H1 (cell line): ENCODE results near the gene PRICKLE2. TPM values are rescaled to one million over a fixed set of nuclear protein-coding genes. Genes with fewer than 3 reads are reported as not detected.

ENCODE experiments used
- CTCF ChIA-PET: fragments of 300-600 bp; sonication (Branson Sonifier 250); formaldehyde crosslinking; loops from one replicate; lab custom pipeline; 2021; ENCODE audit not compliant: partially characterized antibody; lab: Charles Lee
- POLR2A ChIA-PET: fragments of 300-600 bp; sonication (Branson Sonifier 250); formaldehyde crosslinking; loops from one replicate; lab custom pipeline; 2021; ENCODE audit warnings: inconsistent platforms; ENCODE audit not compliant: partially characterized antibody; lab: Charles Lee
- DNase-seq, 2 experiments: peaks; one replicate each; pipeline versions ENCODE4 v3.0.0 to v3.0.0-alpha.2; 2010 to 2022; ENCODE audit warnings: low spot score in 2 of 2, low read depth in 1 of 2, mixed read lengths in 1 of 2
- FAIRE-seq: peaks from 2 replicates; lab custom pipeline; 2011; peaks lifted over from hg19 to GRCh38; lab: Jason Lieb, UNC
- H2AFZ ChIP-seq: 2 replicates; pipeline ENCODE4 v1.8.1; 2012; ENCODE audit warnings: low read length, inconsistent platforms
- H2AK5ac ChIP-seq: 2 replicates; pipeline ENCODE4 v1.6.1; 2013; ENCODE audit warnings: low read depth, low read length
- H2BK120ac ChIP-seq: replicated peaks from 2 replicates; pipeline ENCODE3; 2013; ENCODE audit warnings: low read depth, low read length, inconsistent platforms
- H2BK12ac ChIP-seq: 2 replicates; pipeline ENCODE4 v1.6.1; 2013; ENCODE audit warnings: low read depth, low read length
- H2BK15ac ChIP-seq: 2 replicates; pipeline ENCODE4 v1.6.1; 2013; ENCODE audit warnings: low read length
- H2BK20ac ChIP-seq: 2 replicates; pipeline ENCODE4 v1.6.1; 2013; ENCODE audit warnings: low read length
- H2BK5ac ChIP-seq: 2 replicates; pipeline ENCODE4 v1.6.1; 2013; ENCODE audit warnings: low read depth, low read length
- H3K14ac ChIP-seq: 2 replicates; pipeline ENCODE4 v1.6.1; 2013; ENCODE audit warnings: inconsistent platforms; ENCODE audit not compliant: insufficient read length
- H3K18ac ChIP-seq: 2 replicates; pipeline ENCODE4 v1.6.1; 2013; ENCODE audit warnings: low read length; ENCODE audit errors: extremely low read depth
- H3K23ac ChIP-seq: 2 replicates; pipeline ENCODE4 v1.6.1; 2013; ENCODE audit warnings: inconsistent platforms; ENCODE audit not compliant: insufficient read length
- H3K23me2 ChIP-seq: 2 replicates; pipeline ENCODE4 v1.6.1; 2013; ENCODE audit warnings: low read depth, low read length
- H3K27ac ChIP-seq: 2 replicates; pipeline ENCODE4 v1.6.1; 2011; ENCODE audit warnings: low read depth, low read length, inconsistent platforms
- H3K27me3 ChIP-seq, 4 experiments: replicated peaks in 1 of 4; 1 replicate in 1 of 4; 2 replicates in 3 of 4; pipeline versions ENCODE4 v1.6.1 to v1.8.1; 2011 to 2013; ENCODE audit warnings: low read length in 3 of 4, mild to moderate bottlenecking in 3 of 4, inconsistent platforms in 2 of 4, mixed read lengths in 2 of 4, moderate library complexity in 1 of 4; ENCODE audit not compliant: control insufficient read depth in 3 of 4, insufficient read depth in 3 of 4; ENCODE audit errors: extremely low read depth in 1 of 4
- H3K36me3 ChIP-seq, 4 experiments: 2 replicates each; pipeline versions ENCODE4 v1.6.1 to v1.8.1; 2011 to 2013; ENCODE audit warnings: mild to moderate bottlenecking in 4 of 4, low read length in 3 of 4, moderate library complexity in 2 of 4, control low read depth in 1 of 4, inconsistent platforms in 1 of 4; ENCODE audit not compliant: insufficient read depth in 4 of 4, control insufficient read depth in 2 of 4
- H3K4ac ChIP-seq: replicated peaks from 2 replicates; pipeline ENCODE3; 2013; ENCODE audit warnings: low read length, low read depth, mixed read lengths, inconsistent platforms; ENCODE audit not compliant: insufficient read length
- H3K4me1 ChIP-seq, 4 experiments: replicated peaks in 1 of 4; 1 replicate in 1 of 4; 2 replicates in 3 of 4; pipeline versions ENCODE4 v1.6.1 to v1.8.1; 2011 to 2013; ENCODE audit warnings: low read length in 3 of 4, inconsistent platforms in 2 of 4, mixed read lengths in 1 of 4; ENCODE audit not compliant: insufficient read depth in 4 of 4, control insufficient read depth in 3 of 4
- H3K4me2 ChIP-seq, 2 experiments: 2 replicates each; pipeline versions ENCODE4 v1.6.1 to v1.8.1; 2011 to 2013; ENCODE audit warnings: low read depth in 2 of 2, low read length in 2 of 2, control low read depth in 1 of 2, inconsistent platforms in 1 of 2, mild to moderate bottlenecking in 1 of 2; ENCODE audit not compliant: insufficient read depth in 1 of 2
- H3K4me3 ChIP-seq, 4 experiments: fragments of 200-600, 300-600 bp in 1 of 4; sonication (generic), shearing (Covaris generic), sonication (Bioruptor Twin) in 1 of 4; 2 replicates each; pipeline versions ENCODE4 v1.5.1 to v1.8.1; 2011 to 2016; ENCODE audit warnings: low read length in 4 of 4, low read depth in 3 of 4, control low read depth in 2 of 4, inconsistent platforms in 2 of 4, mild to moderate bottlenecking in 2 of 4, mixed read lengths in 1 of 4, moderate library complexity in 1 of 4; ENCODE audit not compliant: insufficient read depth in 2 of 4; ENCODE audit errors: extremely low read depth in 1 of 4
- H3K56ac ChIP-seq: replicated peaks from 2 replicates; pipeline ENCODE3; 2013; ENCODE audit warnings: low read depth, mild to moderate bottlenecking, mixed read lengths, low read length, inconsistent platforms; ENCODE audit not compliant: insufficient read length
- H3K79me1 ChIP-seq: 2 replicates; pipeline ENCODE4 v1.6.1; 2013; ENCODE audit warnings: low read depth, low read length, control low read depth
- H3K79me2 ChIP-seq, 2 experiments: 2 replicates each; pipeline versions ENCODE4 v1.6.1 to v1.8.1; 2012 to 2013; ENCODE audit warnings: low read length in 2 of 2, mild to moderate bottlenecking in 2 of 2, inconsistent platforms in 1 of 2; ENCODE audit not compliant: insufficient read depth in 2 of 2, control insufficient read depth in 1 of 2
- H3K9ac ChIP-seq, 4 experiments: replicated peaks in 1 of 4; 1 replicate in 1 of 4; 2 replicates in 3 of 4; pipeline versions ENCODE4 v1.6.1 to v1.8.1; 2011 to 2013; ENCODE audit warnings: low read depth in 3 of 4, low read length in 3 of 4, control low read depth in 2 of 4, mild to moderate bottlenecking in 2 of 4, moderate library complexity in 2 of 4, inconsistent platforms in 1 of 4; ENCODE audit errors: extremely low read depth in 1 of 4
- H3K9me3 ChIP-seq, 2 experiments: 2 replicates each; pipeline versions ENCODE4 v1.6.1 to v1.8.1; 2012 to 2013; ENCODE audit warnings: mild to moderate bottlenecking in 2 of 2, moderate library complexity in 2 of 2, control low read depth in 1 of 2, inconsistent platforms in 1 of 2, low read depth in 1 of 2, low read length in 1 of 2, mixed read lengths in 1 of 2; ENCODE audit not compliant: insufficient read depth in 2 of 2
- H4K20me1 ChIP-seq, 2 experiments: replicated peaks in 1 of 2; 2 replicates each; pipeline versions ENCODE3 to v1.8.1; 2011 to 2013; ENCODE audit warnings: inconsistent platforms in 2 of 2, low read length in 2 of 2, mild to moderate bottlenecking in 1 of 2; ENCODE audit not compliant: insufficient read depth in 2 of 2, control insufficient read depth in 1 of 2
- H4K5ac ChIP-seq: 2 replicates; pipeline ENCODE4 v1.6.1; 2013; ENCODE audit warnings: low read length, low read depth, mixed read lengths, inconsistent platforms; ENCODE audit not compliant: insufficient read length
- H4K8ac ChIP-seq: 2 replicates; pipeline ENCODE4 v1.8.0; 2013; ENCODE audit warnings: mild to moderate bottlenecking, moderate library complexity, low read length, inconsistent platforms; ENCODE audit not compliant: insufficient read depth; ENCODE audit errors: extremely low read depth
- H4K91ac ChIP-seq: replicated peaks from 2 replicates; pipeline ENCODE3; 2013; ENCODE audit warnings: low read length, mixed read lengths, inconsistent platforms; ENCODE audit not compliant: insufficient read length
- E2F6 ChIP-seq: IDR thresholded peaks from 2 replicates; pipeline ENCODE4 v1.6.1; 2012; ENCODE audit warnings: inconsistent platforms
- EZH2 ChIP-seq: fragments of 200-600 bp; sonication (generic); IDR thresholded peaks from 2 replicates; pipeline ENCODE4 v1.7.1; 2012; ENCODE audit warnings: low read depth, mild to moderate bottlenecking, moderate library complexity, low read length, inconsistent platforms; ENCODE audit not compliant: severe bottlenecking
- GABPA ChIP-seq: IDR thresholded peaks from 2 replicates; pipeline ENCODE4 v1.6.1; 2011; ENCODE audit warnings: mild to moderate bottlenecking, low read length, moderate library complexity, borderline replicate concordance; ENCODE audit not compliant: insufficient read depth
- HDAC6 ChIP-seq: IDR thresholded peaks from one replicate; pipeline ENCODE4 v1.7.1; 2012; ENCODE audit warnings: low read depth, mild to moderate bottlenecking, inconsistent platforms, low read length, moderate library complexity
- JUND ChIP-seq: IDR thresholded peaks from 2 replicates; pipeline ENCODE4 v1.6.1; 2011; ENCODE audit warnings: mild to moderate bottlenecking, improper control_type of control experiment, low read length
- MAX ChIP-seq: IDR thresholded peaks from 2 replicates; pipeline ENCODE4 v1.6.1; 2012; ENCODE audit warnings: inconsistent platforms
- PHF8 ChIP-seq: fragments of 200-600 bp; sonication (generic); conservative IDR thresholded peaks from 2 replicates; pipeline ENCODE4 v1.7.1; 2012; ENCODE audit warnings: low read depth, mild to moderate bottlenecking, inconsistent platforms, low read length, moderate library complexity
- RFX5 ChIP-seq: IDR thresholded peaks from 2 replicates; pipeline ENCODE4 v1.6.1; 2011; ENCODE audit warnings: low read depth, low read length, improper control_type of control experiment, borderline replicate concordance
- SIRT6 ChIP-seq: IDR thresholded peaks from one replicate; pipeline ENCODE4 v1.7.1; 2012; ENCODE audit warnings: low read length, inconsistent platforms
- WGBS, 2 experiments: shearing (Covaris generic) in 1 of 2; methylation state at CpG; one replicate each; pipeline versions ENCODE4 v1.1.6 to v1.1.7; 2013 to 2015; ENCODE audit warnings: low lambda C conversion rate in 2 of 2, mixed read lengths in 2 of 2, inconsistent platforms in 1 of 2, low coverage in 1 of 2, missing lambda C conversion rate in 1 of 2; ENCODE audit not compliant: insufficient replicate concordance in 2 of 2, insufficient coverage in 1 of 2, insufficient read length in 1 of 2; ENCODE audit errors: extremely low coverage in 1 of 2, missing lambda C conversion rate in 1 of 2; 5-methylcytosine and 5-hydroxymethylcytosine counted together
- polyA plus RNA-seq, 7 experiments: library from polyadenylated mRNA; depleted of rRNA in 3 of 7; stranded (reverse) in 5 of 7; unstranded in 2 of 7; fragments of >200 nt in 5 of 7; fragments of 200-250 nt in 2 of 7; gene quantifications; 1 replicate in 5 of 7; 2 replicates in 1 of 7; 4 replicates in 1 of 7; pipeline versions ENCODE4 v1.2.1 to v1.2.3, GENCODE V29; 2011 to 2013; ENCODE audit warnings: missing spikeins in 2 of 7, mixed read lengths in 2 of 7
- total RNA-seq: library from RNA; stranded (reverse); fragmentation: NEBNext Ultra II Directional; extraction: Animal tissue kit (Norgen Biotek cat#: 25700); gene quantifications from 2 replicates; pipeline ENCODE4 v1.2.1, GENCODE V29; 2021

PRICKLE2 gene
- total and polyA plus RNA-seq, 2 of the 8 experiments (the other 6 are each of a cell fraction or from before 2014, with no cell fraction given), result 2.9 to 8.0 TPM

- Histone ChIP-seq H2AFZ (no peak overlapping the region), H4K91ac (no peak overlapping the region), H3K9me3 (peaks cover 0 to 3% of the 10 kb centered on the region in 2 experiments; a peak in 1 of 4 replicates), H3K36me3 (no peaks in the 10 kb centered on the region), H3K14ac (no peak overlapping the region), H3K18ac (no peak overlapping the region), H3K4me3 (peak overlapping the region in 2 of 4 experiments; percentile 57 to 70; a peak in 4 of 8 replicates), H3K23ac (no peak overlapping the region), H3K9ac (no peak overlapping the region; a peak in 1 of 7 replicates), H3K23me2 (no peaks in the 10 kb centered on the region), H2BK5ac (no peak overlapping the region), H4K5ac (no peak overlapping the region), H4K8ac (no peak overlapping the region), H3K4me1 (peaks cover 0 to 18% (median 9%) of the 10 kb centered on the region in 4 experiments; a peak in 4 of 7 replicates), H4K20me1 (no peaks in the 10 kb centered on the region), H3K27ac (no peak overlapping the region), H3K4me2 (peak overlapping the region; percentile 71 to 80), H3K79me1 (no peaks in the 10 kb centered on the region), H2BK120ac (no peak overlapping the region), H2AK5ac (no peak overlapping the region), H3K4ac (no peak overlapping the region), H3K27me3 (no peaks in the 10 kb centered on the region), H3K56ac (no peak overlapping the region), H3K79me2 (no peaks in the 10 kb centered on the region), H2BK20ac (0 out of 2 replicates have a peak overlapping the region, but pooled peaks have one; percentile 8), H2BK12ac (no peak overlapping the region), H2BK15ac (no peak overlapping the region)
- DNase-seq, result no peak
- 81% methylated on average over 2 of the region's 2 CpGs; no CpG with 5 or more reads in 1 of the 2 experiments for WGBS, 2 experiments
- CTCF ChIA-PET, result interaction anchor here (0.6 to 4.0 kb wide), 10 partner anchors 14 to 218 kb away, joined by 3 to 20 read pairs (median 6); partner anchors contain the start of gene PRICKLE2
- POLR2A ChIA-PET, result no interaction called here
- FAIRE-seq, result no peak
- TF ChIP-seq HDAC6 (no peak), SIRT6 (no peak), PHF8 (no peak), RFX5 (no peak), GABPA (no peak), E2F6 (no peak), MAX (no peak), EZH2 (no peak), JUND (no peak)
These were observed 41.7 kb upstream of the PRICKLE2 start for GRCh38 chr3:64266983-64267382.
